K562 (cell line): ENCODE measurements around the gene SLC6A16. TPM values are rescaled to one million over a fixed set of nuclear protein-coding genes. Genes with fewer than 3 reads are reported as not detected.
A peak's percentile ranks its signal among the peaks of the same experiment; 100 is the strongest.

Experiments used
- ATAC-seq: fragments of 200-7000 bp; cut with Tn5 transposase; 3 replicates; pipeline ENCODE4 v1.9.1; 2020; ENCODE audit warnings: moderate library complexity
- Bru-seq: library from RNA; stranded (reverse); fragments of 400-500 nt; gene quantifications from one replicate; lab custom pipeline; 2021; lab: Mats Ljungman, UMichigan
- BruChase-seq, 2 experiments: library from RNA; stranded (reverse); fragments of 400-500 nt; gene quantifications; one replicate each; lab custom pipeline; 2021; lab: Mats Ljungman, UMichigan
- BruUV-seq: library from RNA; stranded (reverse); fragments of 400-500 nt; replicated peaks from 2 replicates; lab custom pipeline; 2021; lab: Mats Ljungman, UMichigan
- CTCF ChIA-PET: fragments of 300-600 bp; formaldehyde crosslinking; extraction: SDS; loops from one replicate; lab custom pipeline; 2021; ENCODE audit warnings: low intra/inter-chr PET ratio; lab: Yijun Ruan, JAX
- POLR2A ChIA-PET: fragments of 300-600, 350-650 bp; sonication (Branson Sonifier 250); formaldehyde crosslinking; extraction: SDS; loops from one replicate; lab custom pipeline; 2021; ENCODE audit warnings: antibody characterized with exemption, inconsistent platforms; lab: Yijun Ruan, JAX
- DNase-seq, 4 experiments: peaks; one replicate each; pipeline versions ENCODE4 v3.0.0 to v3.0.0-alpha.2; 2011 to 2018; ENCODE audit warnings: low spot score in 3 of 4, mixed read lengths in 3 of 4; ENCODE audit errors: extremely low read depth in 1 of 4
- FAIRE-seq: peaks from 2 replicates; lab custom pipeline; 2011; peaks lifted over from hg19 to GRCh38; lab: Jason Lieb, UNC
- H2AFZ ChIP-seq: 2 replicates; pipeline ENCODE4 v1.6.0; 2011; ENCODE audit warnings: low read depth, low read length, control low read depth, inconsistent platforms
- H3K27ac ChIP-seq: fragments of 200-600 bp; 3 replicates; pipeline ENCODE4 v1.8.0; 2011; ENCODE audit warnings: low read depth, mild to moderate bottlenecking, control low read depth, inconsistent platforms, low read length, moderate library complexity, mixed read lengths; ENCODE audit errors: extremely low read depth
- H3K27me3 ChIP-seq, 2 experiments: fragments of 300-600 bp in 1 of 2; 2 replicates in 1 of 2; 3 replicates in 1 of 2; pipeline versions ENCODE4 v1.6.0 to v1.8.0; 2011; ENCODE audit warnings: inconsistent platforms in 2 of 2, low read length in 2 of 2, mild to moderate bottlenecking in 1 of 2, mixed read lengths in 1 of 2, moderate library complexity in 1 of 2; ENCODE audit not compliant: control insufficient read depth in 2 of 2, insufficient read depth in 2 of 2
- H3K36me3 ChIP-seq: fragments of 300-600 bp; 3 replicates; pipeline ENCODE4 v1.8.0; 2011; ENCODE audit warnings: mild to moderate bottlenecking, low read length, inconsistent platforms; ENCODE audit not compliant: control insufficient read depth, insufficient read depth
- H3K4me1 ChIP-seq, 2 experiments: fragments of 200-600 bp in 1 of 2; replicated peaks in 1 of 2; 2 replicates in 1 of 2; 3 replicates in 1 of 2; pipeline versions ENCODE4 v1.5.1 to v1.8.0; 2011; ENCODE audit warnings: inconsistent platforms in 2 of 2, low read length in 2 of 2, mild to moderate bottlenecking in 1 of 2, mixed read lengths in 1 of 2, moderate library complexity in 1 of 2; ENCODE audit not compliant: control insufficient read depth in 2 of 2, insufficient read depth in 2 of 2
- H3K4me2 ChIP-seq: 2 replicates; pipeline ENCODE4 v1.6.1; 2011; ENCODE audit warnings: low read length, control low read depth, inconsistent platforms, mixed read lengths; ENCODE audit not compliant: insufficient read depth
- H3K4me3 ChIP-seq: fragments of 200-600 bp; sonication (generic), shearing (Covaris generic); 2 replicates; pipeline ENCODE4 v1.5.1; 2016; ENCODE audit warnings: control low read depth, inconsistent platforms
- H3K79me2 ChIP-seq: fragments of 200-600 bp; 3 replicates; pipeline ENCODE4 v1.8.0; 2011; ENCODE audit warnings: low read length, inconsistent platforms; ENCODE audit not compliant: control insufficient read depth, insufficient read depth
- H3K9ac ChIP-seq, 2 experiments: 2 replicates each; pipeline versions ENCODE4 v1.6.0 to v1.6.1; 2011; ENCODE audit warnings: low read depth in 2 of 2, low read length in 2 of 2, control low read depth in 1 of 2, inconsistent platforms in 1 of 2, mild to moderate bottlenecking in 1 of 2, mixed read lengths in 1 of 2; ENCODE audit not compliant: insufficient read depth in 1 of 2
- H3K9me1 ChIP-seq: one replicate; pipeline ENCODE4 v1.6.0; 2011; ENCODE audit warnings: inconsistent platforms, mild to moderate bottlenecking, low read length, moderate library complexity; ENCODE audit not compliant: control insufficient read depth, insufficient read depth
- H3K9me3 ChIP-seq: replicated peaks from 2 replicates; pipeline ENCODE4 v1.5.1; 2011; ENCODE audit warnings: low read depth, low read length, inconsistent platforms; ENCODE audit not compliant: control insufficient read depth, insufficient read depth
- H4K20me1 ChIP-seq: replicated peaks from 2 replicates; pipeline ENCODE4 v1.6.1; 2011; ENCODE audit warnings: low read length, inconsistent platforms, mixed read lengths; ENCODE audit not compliant: control insufficient read depth, insufficient read depth
- ARID4B ChIP-seq: sonication (generic); formaldehyde crosslinking; IDR thresholded peaks from 2 replicates; pipeline ENCODE4 v1.8.0; 2022; ENCODE audit warnings: mild to moderate bottlenecking, missing genetic modification reagents
- MAX ChIP-seq: sonication (generic); formaldehyde crosslinking; IDR thresholded peaks from 2 replicates; pipeline ENCODE4 v1.9.0; 2022; ENCODE audit warnings: mild to moderate bottlenecking, missing genetic modification reagents
- NEUROD1 ChIP-seq: fragments of 150-350 bp; IDR thresholded peaks from 2 replicates; pipeline ENCODE4 v1.6.1; 2014; ENCODE audit warnings: borderline replicate concordance, low read length, low read depth; ENCODE audit not compliant: partially characterized antibody
- RFX5 ChIP-seq: IDR thresholded peaks from 2 replicates; pipeline ENCODE4 v1.6.1; 2011; ENCODE audit warnings: low read depth, mild to moderate bottlenecking, improper control_type of control experiment, low read length
- TSC22D4 ChIP-seq: fragments of 450-650 bp; IDR thresholded peaks from 2 replicates; pipeline ENCODE4 v1.6.1; 2016; ENCODE audit warnings: missing genetic modification characterization, missing biosample characterization, control low read depth
- ZBTB33 ChIP-seq: sonication (generic); formaldehyde crosslinking; IDR thresholded peaks from 2 replicates; pipeline ENCODE4 v1.8.1; 2023; ENCODE audit warnings: mild to moderate bottlenecking, missing genetic modification reagents
- ZNF197 ChIP-seq: fragments of 200-800 bp; sonication (Bioruptor generic); IDR thresholded peaks from 2 replicates; pipeline ENCODE4 v1.6.1; 2016; ENCODE audit warnings: low read depth, missing genetic modification characterization, missing compliant biosample characterization
- WGBS: fragments of 100-300 bp; shearing (Covaris generic); methylation state at CpG from one replicate; pipeline ENCODE4 v1.1.6; 2016; ENCODE audit warnings: low coverage, mixed read lengths; ENCODE audit not compliant: insufficient coverage; ENCODE audit errors: missing lambda C conversion rate; 5-methylcytosine and 5-hydroxymethylcytosine counted together
- in situ Hi-C: fragments of 300-500 bp; cut with MboI; formaldehyde crosslinking; loops from 4 replicates; pipeline ENCODE4 v1.15.0; 2018; ENCODE audit warnings: inconsistent platforms, mixed read lengths
- intact Hi-C: fragments of 100-400 bp; cut with micrococcal nuclease; formaldehyde crosslinking; loops from 2 replicates; pipeline ENCODE4 v1.14.2; 2022
- long read RNA-seq, 3 experiments: library from polyadenylated mRNA in 2 of 3; library from RNA in 1 of 3; unstranded in 2 of 3; stranded (forward) in 1 of 3; transcript quantifications; one replicate each; pipeline ENCODE4 v2.0.0, GENCODE V29; 2019 to 2022
- polyA minus RNA-seq, 3 experiments: library from RNA; depleted of rRNA, polyadenylated mRNA; stranded (reverse); fragments of >200 nt; gene quantifications; 2 replicates each; pipeline ENCODE4 v1.2.3, GENCODE V29; 2011
- polyA plus RNA-seq, 8 experiments: library from polyadenylated mRNA; depleted of rRNA in 4 of 8; stranded (reverse) in 5 of 8; unstranded in 3 of 8; fragments of >200 nt; fragmentation: Nextera tagmentation in 2 of 8; fragmentation: Illumina TruSeq in 1 of 8; extraction: Ambion mirVana in 2 of 8; extraction: Trizol in 1 of 8; gene quantifications; 2 replicates each; pipeline versions ENCODE4 v1.2.1 to v1.2.3, GENCODE V29; 2011 to 2014; ENCODE audit warnings: inconsistent platforms in 1 of 8, missing spikeins in 1 of 8
- total RNA-seq, 7 experiments: library from RNA; depleted of rRNA in 6 of 7; stranded (reverse); fragments of >200 nt in 6 of 7; fragmentation: Illumina TruSeq in 2 of 7; extraction: Trizol in 2 of 7; gene quantifications; 2 replicates each; pipeline versions ENCODE4 v1.2.1 to v1.2.3, GENCODE V29; 2011 to 2021; ENCODE audit warnings: low replicate concordance in 1 of 7

Gene SLC6A16
- 2.9 and 6.2 TPM in 2 replicates for total RNA-seq (2011; cell fraction: chromatin; rRNA removed; ENCODE audit: low replicate concordance)
- 2.0 and 2.6 TPM in 2 replicates for total RNA-seq (2011; cell fraction: nucleolus; rRNA removed)
- 3.0 and 3.2 TPM in 2 replicates for total RNA-seq (2011; cell fraction: nucleoplasm; rRNA removed)
- total RNA-seq (2014; rRNA removed), result 0.05 TPM in 1 of 2 replicates, not detected in the other
- 0.35 and 0.36 TPM in 2 replicates for total RNA-seq (2014; rRNA removed; fragmentation: Illumina TruSeq; extraction: Trizol)
- 0.15 and 0.22 TPM in 2 replicates for total RNA-seq (2015; rRNA removed; fragmentation: Illumina TruSeq; extraction: Trizol)
- total RNA-seq (2021), result 0.67 and 0.95 TPM in 2 replicates
- polyA plus RNA-seq (2011; rRNA removed), result 0.37 and 0.52 TPM in 2 replicates
- 0.27 and 0.30 TPM in 2 replicates for polyA plus RNA-seq (2011; cell fraction: cytosol; rRNA removed)
- 1.4 and 1.6 TPM in 2 replicates for polyA plus RNA-seq (2011; cell fraction: nucleus; rRNA removed)
- polyA plus RNA-seq (2012), result 0.37 and 0.76 TPM in 2 replicates
- polyA plus RNA-seq (2014; fragmentation: Illumina TruSeq; extraction: Trizol), result 0.09 and 0.48 TPM in 2 replicates
- polyA plus RNA-seq (2014; fragmentation: Nextera tagmentation; extraction: Ambion mirVana), result under 1 TPM; 0.35 to 0.46 TPM
- 0.66 and 0.80 TPM in 2 replicates for polyA plus RNA-seq (2014; rRNA removed)
- 0.27 and 1.1 TPM in 2 replicates for polyA minus RNA-seq (2011; rRNA and poly(A)+ RNA removed)
- polyA minus RNA-seq (2011; cell fraction: cytosol; rRNA and poly(A)+ RNA removed), result 0.38 TPM in 1 of 2 replicates, not detected in the other
- polyA minus RNA-seq (2011; cell fraction: nucleus; rRNA and poly(A)+ RNA removed), result 0.40 and 0.44 TPM in 2 replicates
- Bru-seq, nascent RNA, result percentile 42 among the genes with signal in this experiment
- percentile 43 among the genes with signal in this experiment for BruChase-seq, experiment 1, labeled RNA remaining after a 2-hour chase
- percentile 43 among the genes with signal in this experiment for BruChase-seq, experiment 2, labeled RNA remaining after a 6-hour chase
- long read RNA-seq, experiment 1, partial matches to known transcripts, result 1 of 3 reads
- long read RNA-seq, experiment 1, other reads (novel, unspliced or antisense), result 2 of 3 reads
- long read RNA-seq, experiment 2, partial matches to known transcripts, result 2 of 2 reads
- long read RNA-seq, experiment 2, other reads (novel, unspliced or antisense), result 0 of 2 reads
- long read RNA-seq, experiment 3, partial matches to known transcripts, result 1 of 4 reads
- long read RNA-seq, experiment 3, other reads (novel, unspliced or antisense), result 3 of 4 reads

- POLR2A ChIA-PET, result interaction anchor here (0.5 kb wide), 1 partner anchor 332 kb away, joined by 3 read pairs; the partner anchor contains the start of gene GYS1
- no peak for FAIRE-seq
- Histone ChIP-seq H3K4me1 (peaks cover 1 to 18% of the 10 kb centered on the region in 2 experiments; a peak in 4 of 5 replicates), H3K9me3 (no peaks in the 10 kb centered on the region), H4K20me1 (no peaks in the 10 kb centered on the region), H3K36me3 (no peaks in the 10 kb centered on the region), H3K4me3 (no peak within 1 kb of the TSS), H3K79me2 (no peaks in the 10 kb centered on the region), H3K4me2 (no peak within 1 kb of the TSS), H2AFZ (no peak within 1 kb of the TSS; the same call in 1 of the 2 replicates), H3K9me1 (no peaks in the 10 kb centered on the region), H3K9ac (no peak within 1 kb of the TSS), H3K27me3 (no peaks in the 10 kb centered on the region), H3K27ac (no peak within 1 kb of the TSS)
- 77% methylated on average over 31 of the region's 38 CpGs for WGBS
- ATAC-seq, result no peak
- CTCF ChIA-PET, result no interaction called here
- BruUV-seq, result no TSS peak
- DNase-seq, result no peak
- in situ Hi-C loops (no loop called here), intact Hi-C loops (no loop called here)
- TF ChIP-seq TSC22D4 (tag), result no peak
- peak; percentile 84 for TF ChIP-seq ZBTB33
- TF ChIP-seq ZNF197 (CRISPR knock-in tag), result no peak
- TF ChIP-seq RFX5, result no peak
- TF ChIP-seq NEUROD1, result no peak
- TF ChIP-seq ARID4B (CRISPR knock-in tag), result no peak
- TF ChIP-seq MAX (CRISPR knock-in tag), result 0 out of 2 replicates have a peak, but pooled peaks have one; percentile 21
These were observed at the start of gene SLC6A16 for GRCh38 chr19:49324801-49325576. SLC6A16 (minus strand) TSS chr19:49325191; CDS start chr19:49311347, 13,844 bp downstream.
